Occipital lobe (tissue), 2 donors: ENCODE results near the gene SRP9. TPM values are rescaled to one million over a fixed set of nuclear protein-coding genes. Genes with fewer than 3 reads are reported as not detected.
"Not testable (repeated sequence)": the region's sequence is repeated elsewhere in the genome, so short reads cannot be mapped to it uniquely, and the experiment has no call there.

ENCODE experiments used
- DNase-seq: peaks from one replicate; lab custom pipeline; 2025; lab: John Stamatoyannopoulos, UW
- total RNA-seq: library from RNA; depleted of rRNA; stranded (reverse); fragments of >200 nt; gene quantifications from one replicate; pipeline ENCODE4 v1.2.3, GENCODE V29; 2014

SRP9 gene
- total RNA-seq, 1 donor from 2014 or later, result 337 TPM

DNA sequence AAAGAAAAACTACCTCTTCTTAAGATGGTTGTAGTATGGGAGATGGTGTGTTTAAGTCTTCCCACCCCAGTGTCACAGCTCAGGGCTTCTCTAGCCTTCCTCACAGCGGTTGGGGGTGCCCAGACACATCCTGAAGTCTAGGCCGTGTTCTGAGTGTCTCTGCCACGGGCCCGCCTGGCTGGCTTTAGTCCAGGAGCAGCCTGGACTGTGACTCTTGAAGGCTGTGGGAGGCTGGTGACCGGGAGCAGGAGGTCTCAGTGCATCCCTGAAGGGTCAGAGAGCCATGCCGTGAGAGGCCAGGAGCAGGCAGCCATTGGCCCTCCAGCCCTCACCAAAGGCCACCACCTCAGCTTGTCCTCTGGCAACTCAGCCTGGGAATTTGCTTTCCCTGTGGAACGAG, 36.8 kb downstream of the SRP9 start:
- no peak for DNase-seq

- not testable (repeated sequence) for DNase-seq
Observed at GRCh38 chr1:225815090-225815489, 37.5 kb downstream of the SRP9 start.

DNA sequence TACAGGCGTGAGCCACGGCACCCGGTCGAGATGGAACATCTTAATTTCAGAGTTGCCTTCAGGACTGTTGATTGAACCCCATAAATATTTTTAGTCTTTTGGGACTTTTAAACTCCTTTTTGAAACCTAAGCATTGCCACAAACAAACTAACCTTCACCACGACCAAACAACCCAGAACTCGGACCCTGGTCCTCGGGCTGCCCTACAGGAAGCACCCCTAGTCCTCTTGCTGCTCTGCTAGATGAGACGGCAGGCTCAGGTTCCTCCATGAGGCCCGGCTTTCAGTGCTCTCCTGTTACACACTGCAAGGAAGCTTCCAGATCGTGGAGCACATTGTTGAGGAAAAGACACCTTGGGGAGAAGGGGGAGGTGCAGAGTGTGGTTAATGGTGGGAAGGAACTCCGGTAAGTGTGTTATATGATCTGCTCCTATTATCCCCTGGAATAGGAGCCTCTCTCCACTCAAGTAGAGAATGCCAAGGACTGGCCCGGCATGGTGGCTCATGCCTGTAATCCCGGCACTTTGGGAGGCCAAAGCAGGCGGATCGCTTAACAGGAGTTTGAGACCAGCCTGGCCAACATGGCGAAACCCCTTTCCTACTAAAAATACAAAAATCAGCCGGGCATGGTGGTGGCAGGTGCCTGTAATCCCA, 38.0 kb downstream of the SRP9 start:
- no peak for DNase-seq

DNA sequence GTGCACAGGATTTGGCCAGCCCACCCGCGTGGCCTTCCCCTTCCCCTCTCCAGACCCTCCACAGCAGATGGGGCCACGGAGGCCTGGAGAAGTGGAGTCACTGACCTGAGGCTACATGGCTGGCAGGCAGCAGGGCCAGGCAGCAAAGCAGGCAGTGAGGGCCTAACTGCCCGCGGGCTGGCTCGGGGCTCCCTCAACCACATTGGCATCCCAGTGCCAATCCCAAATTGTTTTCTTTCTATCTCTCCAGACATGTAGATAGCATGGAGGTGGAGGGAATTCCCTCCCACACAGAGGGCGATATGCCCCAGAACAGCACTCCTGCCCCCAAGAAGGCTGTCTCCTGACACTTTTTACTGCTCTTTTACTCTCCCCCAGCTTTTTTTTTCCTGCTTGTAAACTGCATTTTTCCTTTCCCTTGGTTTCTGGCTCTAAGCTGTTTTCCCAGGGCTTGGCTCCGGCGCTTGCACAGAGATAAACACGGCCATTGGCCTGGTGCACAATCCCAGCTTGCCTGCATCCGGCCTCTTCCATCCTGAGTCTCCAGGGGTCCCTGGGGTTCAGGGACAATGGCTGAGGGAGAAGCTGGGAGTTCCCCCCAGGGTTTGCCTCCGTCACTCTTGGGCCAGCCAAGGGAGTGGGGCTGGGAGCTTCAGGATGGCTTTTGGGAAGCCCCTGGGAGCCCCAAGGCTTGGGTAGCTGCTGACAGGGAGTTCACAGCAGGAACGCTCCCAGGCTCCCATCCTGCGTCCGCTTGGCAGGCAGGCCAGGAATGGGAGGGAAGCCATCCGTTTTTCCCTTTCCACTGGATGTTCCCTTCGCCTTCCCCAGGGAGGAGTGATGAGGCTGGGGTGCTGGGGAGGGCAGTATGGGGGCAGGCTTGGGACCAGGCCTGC, 39.3 kb downstream of the SRP9 start:
- DNase-seq, result no peak

- peak; percentile 67 for DNase-seq
Observed at GRCh38 chr1:225817611-225818061, 40.0 kb downstream of the SRP9 start.

- no peak for DNase-seq
Observed at GRCh38 chr1:225818229-225818628, 40.6 kb downstream of the SRP9 start.

DNA sequence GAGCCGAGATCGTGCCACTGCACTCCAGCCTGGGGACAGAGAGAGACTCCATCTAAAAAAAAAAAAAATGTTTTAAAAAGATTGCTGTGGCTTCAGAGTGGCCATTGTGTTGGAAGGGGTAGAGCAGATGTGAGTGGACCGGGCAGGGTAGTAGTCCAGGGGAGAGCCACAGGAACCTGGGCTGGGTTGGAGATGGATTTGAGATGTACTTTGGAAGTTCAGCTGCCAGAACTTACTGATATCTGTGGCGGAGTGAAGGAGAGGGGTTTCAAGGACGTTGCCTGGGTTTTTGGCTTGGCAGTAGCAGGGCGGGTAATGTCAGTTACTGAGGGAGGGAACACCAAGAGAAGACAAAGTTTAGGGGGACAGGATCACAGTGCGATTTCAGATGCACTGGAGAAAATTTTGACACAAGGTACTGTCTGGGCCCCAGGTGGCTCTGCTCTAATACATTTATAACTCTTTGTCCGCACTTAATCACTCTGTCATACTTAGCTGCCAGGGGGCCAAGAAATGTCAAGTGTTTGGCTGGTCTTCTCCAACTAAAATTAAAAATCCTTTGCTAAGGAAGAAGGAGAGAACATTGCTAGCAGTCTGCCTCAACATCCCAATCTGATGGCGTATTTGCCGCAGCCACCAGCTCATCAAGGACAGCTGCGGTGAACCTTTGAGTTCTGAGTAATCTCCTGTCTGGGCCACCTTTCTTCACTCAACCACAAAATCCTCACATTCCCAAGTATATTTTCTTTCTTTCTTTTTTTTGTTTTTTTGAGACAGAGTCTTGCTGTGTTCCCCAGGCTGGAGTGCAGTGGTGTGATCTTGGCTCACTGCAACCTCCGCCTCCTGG, 41.9 kb downstream of the SRP9 start:
- DNase-seq, result no peak

DNA sequence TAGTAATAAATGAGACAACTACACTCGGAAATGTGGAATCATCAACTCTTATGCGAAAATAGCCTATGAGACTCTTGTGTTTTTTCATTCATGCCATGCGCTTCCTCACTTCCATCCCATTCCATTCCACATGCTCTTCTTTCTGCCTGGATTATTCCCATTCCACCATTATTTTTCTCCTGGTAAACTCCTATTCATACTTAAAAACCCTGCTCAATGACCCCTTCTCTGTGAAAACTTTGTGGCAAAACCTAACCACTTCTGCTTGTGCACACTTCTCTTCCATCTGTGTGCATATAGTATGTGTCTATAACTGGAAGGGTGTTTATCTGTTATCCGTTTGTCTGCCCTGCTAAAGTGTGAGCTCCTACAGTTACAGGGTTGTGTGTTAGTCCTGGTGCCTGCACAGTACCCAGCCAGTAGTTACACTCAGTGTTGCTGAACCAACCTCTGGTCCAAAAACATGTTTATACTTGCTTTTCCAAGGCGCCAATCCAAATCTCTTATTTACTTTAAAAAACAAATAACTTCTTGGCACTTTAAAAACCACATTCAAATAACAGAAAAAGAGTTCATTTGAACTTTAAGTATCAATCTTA, 43.0 kb downstream of the SRP9 start:
- no peak for DNase-seq

DNA sequence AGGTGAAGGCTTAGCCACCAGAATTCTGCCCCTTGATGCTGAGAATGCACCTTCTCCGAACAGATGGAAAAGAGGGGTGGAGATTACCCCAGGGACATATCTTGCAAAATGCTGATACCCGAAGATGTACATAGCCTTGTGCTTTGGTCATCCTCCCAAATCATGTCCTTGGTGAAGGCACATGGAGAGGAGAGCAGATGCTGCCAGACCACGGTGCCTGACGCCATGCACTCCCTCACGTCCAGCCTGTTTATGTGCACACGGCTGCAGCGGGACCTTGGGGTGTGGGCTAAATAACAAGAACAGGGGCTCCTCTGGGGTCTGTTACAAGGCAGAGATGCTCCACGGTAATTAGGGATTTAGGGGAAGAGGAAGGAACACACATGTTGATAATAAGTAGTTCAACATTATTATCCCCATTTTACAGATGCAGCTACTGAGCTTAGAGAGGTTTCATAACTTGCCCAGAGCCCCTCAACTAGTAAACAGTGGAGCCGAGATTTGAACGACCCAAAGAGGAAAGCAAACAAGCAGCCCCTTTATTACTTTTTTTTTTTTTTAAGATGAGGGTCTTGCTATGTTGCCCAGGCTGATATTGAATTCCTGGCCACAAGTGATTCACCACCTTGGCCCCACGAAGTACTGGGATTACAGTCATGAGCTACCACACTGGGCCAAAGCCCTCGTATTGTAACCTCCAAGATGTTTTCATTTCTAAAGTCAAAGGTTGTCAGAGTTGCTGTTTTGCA, 45.2 kb downstream of the SRP9 start:
- DNase-seq, result no peak

DNA sequence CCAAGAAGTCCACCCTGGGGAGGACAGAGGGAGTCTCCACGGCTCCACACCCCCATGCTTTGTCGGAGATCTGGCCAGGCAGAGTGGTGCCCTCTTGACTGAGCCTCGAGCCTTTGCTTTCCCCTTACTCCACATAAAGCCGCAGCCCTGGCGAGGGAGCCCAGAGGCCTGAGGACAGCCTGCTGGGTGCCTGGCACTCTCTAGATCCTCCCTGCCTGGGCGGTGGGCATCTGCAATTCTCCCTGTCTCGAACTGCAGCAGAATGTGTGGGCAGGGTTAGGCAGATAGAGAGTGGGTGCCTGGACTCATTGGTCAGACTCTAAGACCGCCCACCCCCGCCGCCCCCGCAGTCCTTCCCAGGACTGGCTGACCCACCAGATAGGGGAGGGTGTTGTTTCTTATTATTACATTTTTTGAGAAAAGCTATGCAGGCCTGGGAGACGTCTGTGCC, 46.2 kb downstream of the SRP9 start:
- DNase-seq, result no peak

GRCh38 chr1:225824533-225824941, 46.9 kb downstream of the SRP9 start:
- no peak for DNase-seq

DNA sequence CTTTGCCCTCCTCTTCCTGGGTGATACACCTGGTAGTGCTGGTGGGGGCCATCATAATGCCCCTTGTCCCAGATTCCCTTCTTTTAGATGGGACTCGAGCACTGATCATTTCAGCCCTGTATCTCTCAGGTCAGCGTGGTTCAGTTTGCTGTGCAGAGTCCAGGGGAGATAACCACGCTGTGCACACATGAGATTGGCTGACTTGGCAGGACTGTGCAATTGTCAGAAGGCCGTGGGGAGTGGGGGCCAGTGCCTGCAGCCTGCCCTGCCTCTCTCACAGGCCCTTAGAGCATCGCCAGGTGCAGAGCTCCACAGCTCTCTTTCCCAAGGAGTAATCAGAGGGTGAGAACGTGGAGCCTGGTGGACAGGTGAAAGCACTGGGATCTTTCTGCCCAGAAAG, 47.5 kb downstream of the SRP9 start:
- no peak for DNase-seq

DNA sequence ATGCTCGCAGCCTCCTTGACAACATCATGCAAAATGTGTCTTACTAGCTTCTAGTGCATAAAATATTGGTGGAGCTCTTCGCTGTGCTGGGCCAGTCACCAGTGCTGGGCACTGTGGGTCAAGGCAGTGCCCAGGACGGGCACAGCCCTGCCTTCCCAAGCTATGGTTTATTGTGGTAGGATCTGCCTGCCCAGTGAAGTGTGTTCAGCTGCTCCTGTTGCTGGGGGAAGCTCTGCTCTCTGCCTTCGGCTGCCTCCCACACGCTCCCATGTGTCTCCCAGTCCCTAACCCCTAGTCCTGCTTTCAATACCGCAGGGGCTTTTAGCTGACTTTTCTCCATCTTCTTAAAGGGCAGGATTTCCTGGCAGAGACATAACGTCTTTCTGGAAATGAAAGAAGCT, 48.0 kb downstream of the SRP9 start:
- no peak for DNase-seq

GRCh38 chr1:225827076-225827475, 49.5 kb downstream of the SRP9 start:
- no peak for DNase-seq

- DNase-seq, result no peak
Observed at GRCh38 chr1:225828706-225829345, 51.2 kb downstream of the SRP9 start.

DNA sequence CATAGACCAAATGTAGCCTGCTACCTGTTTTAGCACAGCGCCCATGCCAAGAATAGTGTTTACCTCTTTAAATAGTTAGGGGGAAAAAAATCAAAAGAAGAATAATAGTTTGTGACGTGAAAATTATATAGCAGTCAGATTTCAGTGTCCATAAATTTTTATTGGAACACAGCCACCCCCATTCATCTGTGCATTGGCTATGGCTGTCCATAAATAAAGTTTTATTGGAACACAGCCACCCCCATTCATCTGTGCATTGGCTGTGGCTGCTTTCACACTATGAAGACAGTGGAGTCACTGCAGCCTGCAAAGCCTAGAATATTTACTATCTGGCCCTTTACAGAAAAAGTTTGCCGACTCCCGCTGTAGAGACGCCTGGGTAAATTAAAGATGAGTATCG, 53.2 kb downstream of the SRP9 start:
- no peak for DNase-seq

DNA sequence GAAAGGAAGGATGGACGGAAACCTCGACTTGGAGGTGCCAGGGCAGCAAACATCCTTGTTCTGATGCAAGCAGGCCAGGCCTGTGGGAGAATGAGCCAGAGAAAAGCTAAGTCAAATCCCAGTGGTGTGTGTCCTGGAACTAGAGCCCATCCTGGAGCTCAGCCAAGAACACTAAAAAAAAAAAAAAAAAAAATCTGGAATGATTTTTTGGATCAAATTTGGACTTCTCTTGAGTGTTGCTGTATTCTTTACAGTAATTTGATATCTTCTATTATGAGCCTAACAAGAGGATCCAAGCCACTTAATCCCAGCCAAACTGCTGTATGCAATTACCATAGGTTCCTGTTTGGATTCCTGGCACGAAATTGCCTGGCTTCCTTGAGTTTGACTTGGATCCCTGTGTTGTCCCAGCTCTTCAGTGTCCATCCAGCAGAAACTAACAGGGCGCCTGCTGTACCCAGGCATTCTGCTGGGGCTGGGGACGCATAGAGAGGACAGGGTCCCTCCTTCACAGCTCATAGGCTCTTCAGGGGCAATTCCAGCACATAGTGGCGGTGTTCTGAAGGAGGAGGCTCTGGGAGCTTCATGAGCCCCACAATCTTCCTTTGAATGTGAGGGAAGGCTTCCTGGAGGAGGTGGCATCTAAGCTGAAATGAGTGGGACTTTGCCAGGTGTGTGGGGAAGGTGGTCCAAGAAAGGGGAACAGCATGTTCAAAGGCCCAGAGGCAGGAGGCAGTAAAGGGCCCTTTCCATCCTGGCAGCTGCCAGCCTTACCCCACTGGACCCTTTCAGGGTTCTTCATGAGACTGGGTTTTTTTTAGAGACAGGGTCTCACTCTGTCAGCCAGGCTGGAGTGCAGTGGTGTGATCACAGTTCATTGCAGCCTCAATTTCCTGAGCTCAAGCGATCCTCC, 57.0 kb downstream of the SRP9 start:
- no peak for DNase-seq

- DNase-seq, result no peak
Observed at GRCh38 chr1:225835856-225836255, 58.2 kb downstream of the SRP9 start.

DNA sequence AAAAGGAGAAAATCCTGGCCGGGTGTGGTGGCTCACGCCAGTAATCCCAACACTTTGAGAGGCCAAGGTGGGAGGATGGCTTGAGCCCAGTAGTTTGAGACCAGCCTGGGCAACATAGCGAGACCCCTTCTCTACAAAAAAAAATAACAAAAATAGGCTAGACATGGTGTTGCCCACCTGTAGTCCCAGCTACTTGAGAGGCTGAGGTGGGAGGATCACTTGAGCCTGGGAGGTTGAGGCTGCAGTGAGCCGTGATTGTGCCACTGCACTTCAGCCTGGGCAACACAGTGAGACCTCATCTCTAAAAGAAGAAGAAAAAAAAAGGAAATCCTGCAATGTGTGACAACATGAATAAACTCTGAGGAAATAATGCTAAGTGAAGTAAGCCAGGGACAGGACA, 58.7 kb downstream of the SRP9 start:
- not testable (repeated sequence) for DNase-seq
